ENCODE data around the gene PTPRE. TPM values are rescaled to one million over a fixed set of nuclear protein-coding genes. Genes with fewer than 3 reads are reported as not detected.

PTPRE gene
- total RNA-seq, 1 experiment from 2014 or later, result 0.50 TPM

GRCh38 chr10:128011059-128011979, 104.4 kb downstream of the PTPRE start:
- TF ChIP-seq CTCF (IDR thresholded peaks at IDR 0.05; ENCODE audit: insufficient read depth in 1 of 2, low read depth in 1 of 2, low read length in 1 of 2, severe bottlenecking in 1 of 2, unreplicated experiment in 1 of 2), result peak; percentile 95 to 98
- intact Hi-C loops (cut with micrococcal nuclease; ENCODE audit: unreplicated experiment), result loop anchor here (1.0 to 5.0 kb wide), 4 partner anchors 58 to 294 kb away; no protein-coding TSS in a partner anchor
- no peak overlapping the region for H3K27ac Mint-ChIP-seq (ENCODE audit: unreplicated experiment)
- no peaks in the 10 kb centered on the region for H3K9me3 Mint-ChIP-seq (ENCODE audit: unreplicated experiment)
- peaks cover 5% of the 10 kb centered on the region for H3K36me3 Mint-ChIP-seq (ENCODE audit: insufficient read depth, unreplicated experiment)
- Histone ChIP-seq H3K9me3 (no peaks in the 10 kb centered on the region), H3K27me3 (replicated peaks; ENCODE audit: control insufficient read depth, insufficient read depth, low read length) (peaks cover 2% of the 10 kb centered on the region), H3K4me3 (ENCODE audit: low read depth, low read length) (no peak overlapping the region), H3K4me1 (no peaks in the 10 kb centered on the region), H3K36me3 (ENCODE audit: control insufficient read depth, insufficient read depth, low read length) (no peaks in the 10 kb centered on the region)
- POLR2A ChIA-PET, result no interaction called here
- H3K4me1 Mint-ChIP-seq (ENCODE audit: low read depth, unreplicated experiment), result no peaks in the 10 kb centered on the region
- peak; percentile 71 to 90 for DNase-seq
- H3K4me3 Mint-ChIP-seq (ENCODE audit: unreplicated experiment), result no peak overlapping the region
- no peaks in the 10 kb centered on the region for H3K27me3 Mint-ChIP-seq (ENCODE audit: insufficient read depth, unreplicated experiment)
- CTCF ChIA-PET, result interaction anchor here (0.5 to 2.4 kb wide), 8 partner anchors 9 to 296 kb away, joined by 3 to 21 read pairs (median 4); partner anchors contain the start of gene PTPRE
- no TSS peak for BruUV-seq (replicated peaks)

GRCh38 chr10:128013626-128014025, 106.7 kb downstream of the PTPRE start:
- no peak overlapping the region for H3K27ac Mint-ChIP-seq (ENCODE audit: unreplicated experiment)
- no peak overlapping the region for H3K4me3 ChIP-seq (ENCODE audit: low read depth, low read length)
- H3K27me3 ChIP-seq (replicated peaks; ENCODE audit: control insufficient read depth, insufficient read depth, low read length), result peaks cover 1% of the 10 kb centered on the region
- H3K36me3 Mint-ChIP-seq (ENCODE audit: insufficient read depth, unreplicated experiment), result peaks cover 5% of the 10 kb centered on the region
- H3K4me3 Mint-ChIP-seq (ENCODE audit: unreplicated experiment), result no peak overlapping the region
- no TSS peak for BruUV-seq (replicated peaks)
- ChIA-PET POLR2A (no interaction called here), CTCF (interaction anchor here (0.8 to 1.7 kb wide), 2 partner anchors 56 to 107 kb away, joined by 3 to 4 read pairs; partner anchors contain the start of gene PTPRE)
- intact Hi-C loops (cut with micrococcal nuclease; ENCODE audit: unreplicated experiment), result loop anchor here (5.0 kb wide), 1 partner anchor 296 kb away; no protein-coding TSS in a partner anchor
- no peaks in the 10 kb centered on the region for H3K4me1 ChIP-seq
- no peak for TF ChIP-seq CTCF (IDR thresholded peaks at IDR 0.05; ENCODE audit: insufficient read depth in 1 of 2, low read depth in 1 of 2, low read length in 1 of 2, severe bottlenecking in 1 of 2, unreplicated experiment in 1 of 2)
- no peaks in the 10 kb centered on the region for H3K9me3 Mint-ChIP-seq (ENCODE audit: unreplicated experiment)
- no peaks in the 10 kb centered on the region for H3K4me1 Mint-ChIP-seq (ENCODE audit: low read depth, unreplicated experiment)
- no peak for DNase-seq
- H3K27me3 Mint-ChIP-seq (ENCODE audit: insufficient read depth, unreplicated experiment), result peaks cover 9% of the 10 kb centered on the region
- no peaks in the 10 kb centered on the region for H3K9me3 ChIP-seq
- no peaks in the 10 kb centered on the region for H3K36me3 ChIP-seq (ENCODE audit: control insufficient read depth, insufficient read depth, low read length)

GRCh38 chr10:128014236-128014635, 107.3 kb downstream of the PTPRE start:
- peaks cover 11% of the 10 kb centered on the region for H3K27me3 Mint-ChIP-seq (ENCODE audit: insufficient read depth, unreplicated experiment)
- ChIA-PET POLR2A (no interaction called here), CTCF (interaction anchor here (1.7 kb wide), 1 partner anchor 55 kb away, joined by 4 read pairs; no protein-coding TSS in a partner anchor)
- Histone ChIP-seq H3K27me3 (replicated peaks; ENCODE audit: control insufficient read depth, insufficient read depth, low read length) (peaks cover 1% of the 10 kb centered on the region), H3K36me3 (ENCODE audit: control insufficient read depth, insufficient read depth, low read length) (no peaks in the 10 kb centered on the region), H3K4me1 (no peaks in the 10 kb centered on the region), H3K9me3 (no peaks in the 10 kb centered on the region), H3K4me3 (ENCODE audit: low read depth, low read length) (no peak overlapping the region)
- no TSS peak for BruUV-seq (replicated peaks)
- no peak overlapping the region for H3K27ac Mint-ChIP-seq (ENCODE audit: unreplicated experiment)
- no peaks in the 10 kb centered on the region for H3K9me3 Mint-ChIP-seq (ENCODE audit: unreplicated experiment)
- peaks cover 5% of the 10 kb centered on the region for H3K36me3 Mint-ChIP-seq (ENCODE audit: insufficient read depth, unreplicated experiment)
- intact Hi-C loops (cut with micrococcal nuclease; ENCODE audit: unreplicated experiment), result loop anchor here (5.0 kb wide), 1 partner anchor 297 kb away; no protein-coding TSS in a partner anchor
- no peak overlapping the region for H3K4me3 Mint-ChIP-seq (ENCODE audit: unreplicated experiment)
- no peaks in the 10 kb centered on the region for H3K4me1 Mint-ChIP-seq (ENCODE audit: low read depth, unreplicated experiment)
- TF ChIP-seq CTCF (IDR thresholded peaks at IDR 0.05; ENCODE audit: insufficient read depth in 1 of 2, low read depth in 1 of 2, low read length in 1 of 2, severe bottlenecking in 1 of 2, unreplicated experiment in 1 of 2), result no peak
- no peak for DNase-seq
